DMS79 treated with DMSO at 0.1 percent for 48 hours (cell line): ENCODE results near the gene OBSCN.

Source experiments
- DNase-seq: peaks from one replicate; lab custom pipeline; 2025; lab: John Stamatoyannopoulos, UW

OBSCN gene

GRCh38 chr1:228277491-228278431 lies 69.9 kb downstream of the OBSCN start:
- no peak for DNase-seq

GRCh38 chr1:228278432-228278941 lies 70.6 kb downstream of the OBSCN start:
- no peak for DNase-seq

GRCh38 chr1:228279011-228279721 lies 71.3 kb downstream of the OBSCN start:
- DNase-seq = no peak

- no peak for DNase-seq
Measured at GRCh38 chr1:228279722-228280105, 71.9 kb downstream of the OBSCN start.

- no peak for DNase-seq
Measured at GRCh38 chr1:228280106-228280901, 72.5 kb downstream of the OBSCN start.

GRCh38 chr1:228280961-228281591 lies 73.2 kb downstream of the OBSCN start:
- no peak for DNase-seq

GRCh38 chr1:228281631-228282328 lies 73.9 kb downstream of the OBSCN start:
- DNase-seq = no peak

GRCh38 chr1:228282329-228283042 lies 74.6 kb downstream of the OBSCN start:
- DNase-seq = no peak

- DNase-seq = no peak
Measured at GRCh38 chr1:228283043-228283371, 75.2 kb downstream of the OBSCN start.

- no peak for DNase-seq
Measured at GRCh38 chr1:228283476-228284147, 75.8 kb downstream of the OBSCN start.

GRCh38 chr1:228284148-228284495 lies 76.3 kb downstream of the OBSCN start:
- no peak for DNase-seq

- DNase-seq = no peak
Measured at GRCh38 chr1:228284521-228284920, 76.7 kb downstream of the OBSCN start.

GRCh38 chr1:228285661-228286504 lies 78.0 kb downstream of the OBSCN start:
- no peak for DNase-seq

GRCh38 chr1:228286505-228287417 lies 78.9 kb downstream of the OBSCN start:
- DNase-seq = no peak

GRCh38 chr1:228287541-228288425 lies 79.9 kb downstream of the OBSCN start:
- no peak for DNase-seq

GRCh38 chr1:228288536-228289238 lies 80.8 kb downstream of the OBSCN start:
- DNase-seq = no peak
